K562 (cell line): ENCODE data around the gene ANXA9. TPM values are rescaled to one million over a fixed set of nuclear protein-coding genes. Genes with fewer than 3 reads are reported as not detected.

Experiments
- ATAC-seq: fragments of 200-7000 bp; cut with Tn5 transposase; 3 replicates; pipeline ENCODE4 v1.9.1; 2020; ENCODE audit warnings: moderate library complexity
- BruUV-seq: library from RNA; stranded (reverse); fragments of 400-500 nt; replicated peaks from 2 replicates; lab custom pipeline; 2021; lab: Mats Ljungman, UMichigan
- CTCF ChIA-PET: fragments of 300-600 bp; formaldehyde crosslinking; extraction: SDS; loops from one replicate; lab custom pipeline; 2021; ENCODE audit warnings: low intra/inter-chr PET ratio; lab: Yijun Ruan, JAX
- POLR2A ChIA-PET: fragments of 300-600, 350-650 bp; sonication (Branson Sonifier 250); formaldehyde crosslinking; extraction: SDS; loops from one replicate; lab custom pipeline; 2021; ENCODE audit warnings: antibody characterized with exemption, inconsistent platforms; lab: Yijun Ruan, JAX
- DNase-seq, 4 experiments: peaks; one replicate each; pipeline versions ENCODE4 v3.0.0 to v3.0.0-alpha.2; 2011 to 2018; ENCODE audit warnings: low spot score in 3 of 4, mixed read lengths in 3 of 4; ENCODE audit errors: extremely low read depth in 1 of 4
- FAIRE-seq: peaks from 2 replicates; lab custom pipeline; 2011; peaks lifted over from hg19 to GRCh38; lab: Jason Lieb, UNC
- H2AFZ ChIP-seq: 2 replicates; pipeline ENCODE4 v1.6.0; 2011; ENCODE audit warnings: low read depth, low read length, control low read depth, inconsistent platforms
- H3K27ac ChIP-seq: fragments of 200-600 bp; 3 replicates; pipeline ENCODE4 v1.8.0; 2011; ENCODE audit warnings: low read depth, mild to moderate bottlenecking, control low read depth, inconsistent platforms, low read length, moderate library complexity, mixed read lengths; ENCODE audit errors: extremely low read depth
- H3K27me3 ChIP-seq, 2 experiments: fragments of 300-600 bp in 1 of 2; 2 replicates in 1 of 2; 3 replicates in 1 of 2; pipeline versions ENCODE4 v1.6.0 to v1.8.0; 2011; ENCODE audit warnings: inconsistent platforms in 2 of 2, low read length in 2 of 2, mild to moderate bottlenecking in 1 of 2, mixed read lengths in 1 of 2, moderate library complexity in 1 of 2; ENCODE audit not compliant: control insufficient read depth in 2 of 2, insufficient read depth in 2 of 2
- H3K36me3 ChIP-seq: fragments of 300-600 bp; 3 replicates; pipeline ENCODE4 v1.8.0; 2011; ENCODE audit warnings: mild to moderate bottlenecking, low read length, inconsistent platforms; ENCODE audit not compliant: control insufficient read depth, insufficient read depth
- H3K4me1 ChIP-seq, 2 experiments: fragments of 200-600 bp in 1 of 2; replicated peaks in 1 of 2; 2 replicates in 1 of 2; 3 replicates in 1 of 2; pipeline versions ENCODE4 v1.5.1 to v1.8.0; 2011; ENCODE audit warnings: inconsistent platforms in 2 of 2, low read length in 2 of 2, mild to moderate bottlenecking in 1 of 2, mixed read lengths in 1 of 2, moderate library complexity in 1 of 2; ENCODE audit not compliant: control insufficient read depth in 2 of 2, insufficient read depth in 2 of 2
- H3K4me2 ChIP-seq: 2 replicates; pipeline ENCODE4 v1.6.1; 2011; ENCODE audit warnings: low read length, control low read depth, inconsistent platforms, mixed read lengths; ENCODE audit not compliant: insufficient read depth
- H3K4me3 ChIP-seq: fragments of 200-600 bp; sonication (generic), shearing (Covaris generic); 2 replicates; pipeline ENCODE4 v1.5.1; 2016; ENCODE audit warnings: control low read depth, inconsistent platforms
- H3K79me2 ChIP-seq: fragments of 200-600 bp; 3 replicates; pipeline ENCODE4 v1.8.0; 2011; ENCODE audit warnings: low read length, inconsistent platforms; ENCODE audit not compliant: control insufficient read depth, insufficient read depth
- H3K9ac ChIP-seq, 2 experiments: 2 replicates each; pipeline versions ENCODE4 v1.6.0 to v1.6.1; 2011; ENCODE audit warnings: low read depth in 2 of 2, low read length in 2 of 2, control low read depth in 1 of 2, inconsistent platforms in 1 of 2, mild to moderate bottlenecking in 1 of 2, mixed read lengths in 1 of 2; ENCODE audit not compliant: insufficient read depth in 1 of 2
- H3K9me1 ChIP-seq: one replicate; pipeline ENCODE4 v1.6.0; 2011; ENCODE audit warnings: inconsistent platforms, mild to moderate bottlenecking, low read length, moderate library complexity; ENCODE audit not compliant: control insufficient read depth, insufficient read depth
- H3K9me3 ChIP-seq: replicated peaks from 2 replicates; pipeline ENCODE4 v1.5.1; 2011; ENCODE audit warnings: low read depth, low read length, inconsistent platforms; ENCODE audit not compliant: control insufficient read depth, insufficient read depth
- H4K20me1 ChIP-seq: replicated peaks from 2 replicates; pipeline ENCODE4 v1.6.1; 2011; ENCODE audit warnings: low read length, inconsistent platforms, mixed read lengths; ENCODE audit not compliant: control insufficient read depth, insufficient read depth
- ARID2 ChIP-seq: fragments of 450-650 bp; IDR thresholded peaks from 2 replicates; pipeline ENCODE4 v1.6.1; 2017; ENCODE audit warnings: antibody characterized with exemption, mild to moderate bottlenecking
- BCL6 ChIP-seq: fragments of 250-450 bp; sonication (Bioruptor Pico); IDR thresholded peaks from 2 replicates; pipeline ENCODE4 v1.4.0; 2020
- CBX3 ChIP-seq, 2 experiments: IDR thresholded peaks; 1 replicate in 1 of 2; 2 replicates in 1 of 2; pipeline ENCODE4 v1.6.1; 2012; ENCODE audit warnings: inconsistent platforms in 2 of 2, low read length in 2 of 2, borderline replicate concordance in 1 of 2, control low read depth in 1 of 2
- MECOM ChIP-seq: fragments of 250-450 bp; sonication (Bioruptor Pico); IDR thresholded peaks from 2 replicates; pipeline ENCODE4 v1.8.0; 2022; ENCODE audit warnings: inconsistent platforms
- NFRKB ChIP-seq: fragments of 450-650 bp; IDR thresholded peaks from 2 replicates; pipeline ENCODE4 v1.6.1; 2016; ENCODE audit warnings: low read depth
- SAFB ChIP-seq: fragments of 200-400 bp; formaldehyde crosslinking; IDR thresholded peaks from 2 replicates; pipeline ENCODE4 v1.6.1; 2017; ENCODE audit warnings: low read depth, low read length, borderline replicate concordance
- STAG1 ChIP-seq: sonication (generic); formaldehyde crosslinking; IDR thresholded peaks from 2 replicates; pipeline ENCODE4 v1.5.0; 2020; ENCODE audit warnings: missing genetic modification reagents, borderline replicate concordance
- SUPT5H ChIP-seq: fragments of 450-650 bp; IDR thresholded peaks from 2 replicates; pipeline ENCODE4 v1.6.1; 2016
- TRIM24 ChIP-seq, 2 experiments: fragments of 450-650 bp; IDR thresholded peaks; 2 replicates each; pipeline ENCODE4 v1.6.1; 2016
- ZEB2 ChIP-seq: fragments of 450-650 bp; IDR thresholded peaks from 2 replicates; pipeline ENCODE4 v1.6.1; 2016
- ZNF239 ChIP-seq: fragments of 250-450 bp; sonication (Bioruptor Pico); IDR thresholded peaks from 2 replicates; pipeline ENCODE4 v1.4.0; 2020; ENCODE audit warnings: mild to moderate bottlenecking
- ZNF431 ChIP-seq: sonication (generic); formaldehyde crosslinking; IDR thresholded peaks from 2 replicates; pipeline ENCODE4 v1.8.0; 2022; ENCODE audit warnings: mild to moderate bottlenecking, missing genetic modification reagents
- WGBS: fragments of 100-300 bp; shearing (Covaris generic); methylation state at CpG from one replicate; pipeline ENCODE4 v1.1.6; 2016; ENCODE audit warnings: low coverage, mixed read lengths; ENCODE audit not compliant: insufficient coverage; ENCODE audit errors: missing lambda C conversion rate; 5-methylcytosine and 5-hydroxymethylcytosine counted together
- in situ Hi-C: fragments of 300-500 bp; cut with MboI; formaldehyde crosslinking; loops from 4 replicates; pipeline ENCODE4 v1.15.0; 2018; ENCODE audit warnings: inconsistent platforms, mixed read lengths
- intact Hi-C: fragments of 100-400 bp; cut with micrococcal nuclease; formaldehyde crosslinking; loops from 2 replicates; pipeline ENCODE4 v1.14.2; 2022
- polyA plus RNA-seq, 8 experiments: library from polyadenylated mRNA; depleted of rRNA in 4 of 8; stranded (reverse) in 5 of 8; unstranded in 3 of 8; fragments of >200 nt; fragmentation: Nextera tagmentation in 2 of 8; fragmentation: Illumina TruSeq in 1 of 8; extraction: Ambion mirVana in 2 of 8; extraction: Trizol in 1 of 8; gene quantifications; 2 replicates each; pipeline versions ENCODE4 v1.2.1 to v1.2.3, GENCODE V29; 2011 to 2014; ENCODE audit warnings: inconsistent platforms in 1 of 8, missing spikeins in 1 of 8
- total RNA-seq, 7 experiments: library from RNA; depleted of rRNA in 6 of 7; stranded (reverse); fragments of >200 nt in 6 of 7; fragmentation: Illumina TruSeq in 2 of 7; extraction: Trizol in 2 of 7; gene quantifications; 2 replicates each; pipeline versions ENCODE4 v1.2.1 to v1.2.3, GENCODE V29; 2011 to 2021; ENCODE audit warnings: low replicate concordance in 1 of 7
- TF ChIP-seq, protein P1 (sequence below): sonication (generic); IDR thresholded peaks from 2 replicates; pipeline ENCODE4 v1.6.1; 2016
- TF ChIP-seq, protein P2 (sequence below): fragments of 450-650 bp; IDR thresholded peaks from 2 replicates; pipeline ENCODE4 v1.6.1; 2016; ENCODE audit warnings: missing biosample characterization, missing genetic modification characterization
- TF ChIP-seq, protein P3 (sequence below): sonication (generic); formaldehyde crosslinking; IDR thresholded peaks from 2 replicates; pipeline ENCODE4 v1.9.0; 2022; ENCODE audit warnings: mild to moderate bottlenecking, missing genetic modification reagents
- TF ChIP-seq, protein P4 (sequence below): fragments of 450-650 bp; conservative IDR thresholded peaks from 2 replicates; pipeline ENCODE4 v1.6.1; 2016; ENCODE audit warnings: missing genetic modification characterization, low read depth, mild to moderate bottlenecking, missing compliant biosample characterization, moderate library complexity
- TF ChIP-seq, protein P5 (sequence below): fragments of 250-450 bp; sonication (Bioruptor Pico); IDR thresholded peaks from 2 replicates; pipeline ENCODE4 v1.4.0; 2020; ENCODE audit warnings: mild to moderate bottlenecking, moderate library complexity

Gene ANXA9
- total and polyA plus RNA-seq, 9 of the 15 experiments (the other 6 are each of a cell fraction or from before 2014, with no cell fraction given): 0.24 to 1.6 (median 0.57) TPM

DNA sequence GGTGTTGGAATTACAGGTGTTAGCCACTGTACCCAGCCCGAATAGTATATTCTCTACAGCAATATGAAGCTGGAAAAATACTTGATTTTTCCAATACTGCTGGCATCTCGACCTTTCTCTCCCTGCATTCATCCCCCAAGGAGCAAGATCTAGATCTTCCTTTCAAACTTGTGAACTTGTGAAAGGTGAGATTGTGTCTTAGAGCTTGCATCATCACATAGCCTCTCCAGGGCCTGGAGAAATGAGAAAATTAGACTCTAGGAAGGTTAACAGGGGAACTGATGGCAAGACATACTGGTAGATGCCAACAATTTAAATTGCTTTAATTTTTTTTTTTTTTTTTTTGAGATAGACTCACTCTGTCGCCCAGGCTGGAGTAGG is 28.2 kb downstream of the ANXA9 start (continued):
- TF ChIP-seq, protein P1, sequence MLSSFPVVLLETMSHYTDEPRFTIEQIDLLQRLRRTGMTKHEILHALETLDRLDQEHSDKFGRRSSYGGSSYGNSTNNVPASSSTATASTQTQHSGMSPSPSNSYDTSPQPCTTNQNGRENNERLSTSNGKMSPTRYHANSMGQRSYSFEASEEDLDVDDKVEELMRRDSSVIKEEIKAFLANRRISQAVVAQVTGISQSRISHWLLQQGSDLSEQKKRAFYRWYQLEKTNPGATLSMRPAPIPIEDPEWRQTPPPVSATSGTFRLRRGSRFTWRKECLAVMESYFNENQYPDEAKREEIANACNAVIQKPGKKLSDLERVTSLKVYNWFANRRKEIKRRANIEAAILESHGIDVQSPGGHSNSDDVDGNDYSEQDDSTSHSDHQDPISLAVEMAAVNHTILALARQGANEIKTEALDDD: 0 out of 2 replicates have a peak, but pooled peaks have one; percentile 6
- 0 out of 4 replicates have a peak, but pooled peaks of 1 of the 2 experiments have one; percentile 30 for TF ChIP-seq TRIM24 (IDR thresholded peaks at IDR 0.05)
- TF ChIP-seq NFRKB: 0 out of 2 replicates have a peak, but pooled peaks have one; percentile 21
- TF ChIP-seq ZEB2: peak; percentile 67; the same call in 1 of the 2 replicates
- TF ChIP-seq, protein P2, sequence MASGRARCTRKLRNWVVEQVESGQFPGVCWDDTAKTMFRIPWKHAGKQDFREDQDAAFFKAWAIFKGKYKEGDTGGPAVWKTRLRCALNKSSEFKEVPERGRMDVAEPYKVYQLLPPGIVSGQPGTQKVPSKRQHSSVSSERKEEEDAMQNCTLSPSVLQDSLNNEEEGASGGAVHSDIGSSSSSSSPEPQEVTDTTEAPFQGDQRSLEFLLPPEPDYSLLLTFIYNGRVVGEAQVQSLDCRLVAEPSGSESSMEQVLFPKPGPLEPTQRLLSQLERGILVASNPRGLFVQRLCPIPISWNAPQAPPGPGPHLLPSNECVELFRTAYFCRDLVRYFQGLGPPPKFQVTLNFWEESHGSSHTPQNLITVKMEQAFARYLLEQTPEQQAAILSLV (tag): peak; percentile 84
- TF ChIP-seq, all 486 proteins: peak for 17

DNA sequence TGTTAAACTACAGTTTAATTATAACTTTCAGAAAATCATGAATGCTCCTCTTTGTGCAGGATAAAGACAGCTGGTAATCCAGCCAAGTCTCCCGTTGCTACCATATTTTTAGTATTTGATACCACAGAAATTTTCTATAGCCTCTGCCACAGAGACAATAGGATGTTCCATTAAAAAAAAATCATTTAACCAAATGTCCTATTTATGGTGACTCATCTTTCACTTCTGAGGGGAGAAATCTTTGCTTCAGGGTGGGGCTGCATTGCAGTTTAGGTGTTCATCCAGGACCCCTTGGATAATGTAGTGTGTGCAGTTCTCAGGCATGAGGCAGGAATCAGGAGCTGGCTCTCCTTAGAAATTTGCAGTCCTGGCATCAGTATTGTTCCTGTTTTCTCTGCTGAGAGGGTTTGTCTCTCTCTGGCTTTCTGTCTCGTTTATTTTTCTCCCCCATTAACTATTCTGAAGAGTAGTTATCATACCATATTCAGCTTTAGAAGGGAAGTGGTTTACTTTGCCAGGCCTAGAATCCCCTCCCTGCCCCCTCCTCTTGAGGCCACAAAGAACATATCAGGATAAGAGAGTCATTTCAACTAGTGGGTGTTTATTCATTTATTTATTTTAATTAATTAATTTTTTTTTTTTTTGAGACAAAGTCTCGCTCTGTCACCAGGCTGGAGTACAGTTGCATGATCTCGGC is 29.2 kb downstream of the ANXA9 start:
- ChIA-PET CTCF (no interaction called here), POLR2A (interaction anchor here (0.6 to 2.8 kb wide), 8 partner anchors 10 to 198 kb away, joined by 3 to 8 read pairs (median 4); no protein-coding TSS in a partner anchor)
- H3K79me2 ChIP-seq: peaks cover 48% of the 10 kb centered on the region
- H3K9me3 ChIP-seq: no peaks in the 10 kb centered on the region
- no TSS peak for BruUV-seq
- ATAC-seq (no peak), DNase-seq (no peak), FAIRE-seq (no peak)
- in situ Hi-C loops (no loop called here), intact Hi-C loops (no loop called here)
- WGBS: 59% methylated on average over 4 of the region's 4 CpGs
- no peaks in the 10 kb centered on the region for H3K27me3 ChIP-seq
- H3K4me2 ChIP-seq: no peak overlapping the region
- H3K4me1 ChIP-seq: peaks cover 36 to 46% of the 10 kb centered on the region in 2 experiments
- no peak overlapping the region for H3K4me3 ChIP-seq
- no peaks in the 10 kb centered on the region for H3K9me1 ChIP-seq
- H4K20me1 ChIP-seq: no peaks in the 10 kb centered on the region
- no peak overlapping the region; the same call in 2 of the 3 replicates for H3K27ac ChIP-seq
- no peak overlapping the region for H2AFZ ChIP-seq
- H3K36me3 ChIP-seq: peaks cover 21% of the 10 kb centered on the region; the same call in 2 of the 3 replicates
- H3K9ac ChIP-seq: peak overlapping the region in 1 of 2 experiments; percentile 9; a peak in 1 of 4 replicates
- no peak for TF ChIP-seq BCL6
- TF ChIP-seq, protein P3, sequence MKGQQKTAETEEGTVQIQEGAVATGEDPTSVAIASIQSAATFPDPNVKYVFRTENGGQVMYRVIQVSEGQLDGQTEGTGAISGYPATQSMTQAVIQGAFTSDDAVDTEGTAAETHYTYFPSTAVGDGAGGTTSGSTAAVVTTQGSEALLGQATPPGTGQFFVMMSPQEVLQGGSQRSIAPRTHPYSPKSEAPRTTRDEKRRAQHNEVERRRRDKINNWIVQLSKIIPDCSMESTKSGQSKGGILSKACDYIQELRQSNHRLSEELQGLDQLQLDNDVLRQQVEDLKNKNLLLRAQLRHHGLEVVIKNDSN (CRISPR knock-in tag): no peak
- TF ChIP-seq STAG1 (CRISPR knock-in tag): no peak
- TF ChIP-seq CBX3 (IDR thresholded peaks at IDR 0.05; ENCODE audit: borderline replicate concordance in 1 of 2, low read length in 2 of 2): no peak
- TF ChIP-seq SUPT5H: no peak
- TF ChIP-seq, protein P4, sequence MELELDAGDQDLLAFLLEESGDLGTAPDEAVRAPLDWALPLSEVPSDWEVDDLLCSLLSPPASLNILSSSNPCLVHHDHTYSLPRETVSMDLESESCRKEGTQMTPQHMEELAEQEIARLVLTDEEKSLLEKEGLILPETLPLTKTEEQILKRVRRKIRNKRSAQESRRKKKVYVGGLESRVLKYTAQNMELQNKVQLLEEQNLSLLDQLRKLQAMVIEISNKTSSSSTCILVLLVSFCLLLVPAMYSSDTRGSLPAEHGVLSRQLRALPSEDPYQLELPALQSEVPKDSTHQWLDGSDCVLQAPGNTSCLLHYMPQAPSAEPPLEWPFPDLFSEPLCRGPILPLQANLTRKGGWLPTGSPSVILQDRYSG: no peak
- TF ChIP-seq MECOM (CRISPR knock-in tag): no peak
- TF ChIP-seq ZNF431 (CRISPR knock-in tag): no peak
- TF ChIP-seq SAFB: no peak
- no peak for TF ChIP-seq ZNF239 (CRISPR knock-in tag)
- TF ChIP-seq, protein P5, sequence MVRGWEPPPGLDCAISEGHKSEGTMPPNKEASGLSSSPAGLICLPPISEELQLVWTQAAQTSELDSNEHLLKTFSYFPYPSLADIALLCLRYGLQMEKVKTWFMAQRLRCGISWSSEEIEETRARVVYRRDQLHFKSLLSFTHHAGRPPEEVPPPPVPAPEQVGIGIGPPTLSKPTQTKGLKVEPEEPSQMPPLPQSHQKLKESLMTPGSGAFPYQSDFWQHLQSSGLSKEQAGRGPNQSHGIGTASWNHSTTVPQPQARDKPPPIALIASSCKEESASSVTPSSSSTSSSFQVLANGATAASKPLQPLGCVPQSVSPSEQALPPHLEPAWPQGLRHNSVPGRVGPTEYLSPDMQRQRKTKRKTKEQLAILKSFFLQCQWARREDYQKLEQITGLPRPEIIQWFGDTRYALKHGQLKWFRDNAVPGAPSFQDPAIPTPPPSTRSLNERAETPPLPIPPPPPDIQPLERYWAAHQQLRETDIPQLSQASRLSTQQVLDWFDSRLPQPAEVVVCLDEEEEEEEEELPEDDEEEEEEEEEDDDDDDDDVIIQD: no peak
- TF ChIP-seq ARID2: no peak
